NCI-H1694 (cell line): ENCODE data around the gene KICS2.

Source experiments
- DNase-seq: peaks from one replicate; lab custom pipeline; 2025; lab: John Stamatoyannopoulos, UW

KICS2 gene

GRCh38 chr12:64173456-64173855, 48.6 kb downstream of the KICS2 start:
- no peak for DNase-seq
